HUES48 (cell line): ENCODE measurements around the gene PRKN.

ENCODE experiments used
- H3K27ac ChIP-seq: one replicate; pipeline ENCODE4 v1.7.0; 2013; ENCODE audit warnings: low read depth, low read length, inconsistent platforms
- H3K27me3 ChIP-seq: 2 replicates; pipeline ENCODE4 v1.6.1; 2013; ENCODE audit warnings: mild to moderate bottlenecking, low read length; ENCODE audit not compliant: control insufficient read depth, insufficient read depth
- H3K36me3 ChIP-seq: 2 replicates; pipeline ENCODE4 v1.6.1; 2013; ENCODE audit warnings: low read length; ENCODE audit not compliant: control insufficient read depth, insufficient read depth
- H3K4me1 ChIP-seq: 2 replicates; pipeline ENCODE4 v1.6.1; 2013; ENCODE audit warnings: mild to moderate bottlenecking, low read length; ENCODE audit not compliant: control insufficient read depth, insufficient read depth
- H3K4me3 ChIP-seq: 2 replicates; pipeline ENCODE4 v1.5.1; 2013; ENCODE audit warnings: mild to moderate bottlenecking, low read depth, low read length
- H3K9ac ChIP-seq: 2 replicates; pipeline ENCODE4 v1.6.1; 2013; ENCODE audit warnings: mild to moderate bottlenecking, low read depth, low read length, moderate library complexity
- H3K9me3 ChIP-seq: 2 replicates; pipeline ENCODE4 v1.6.1; 2013; ENCODE audit warnings: low read length; ENCODE audit not compliant: control insufficient read depth, insufficient read depth

The PRKN gene

DNA sequence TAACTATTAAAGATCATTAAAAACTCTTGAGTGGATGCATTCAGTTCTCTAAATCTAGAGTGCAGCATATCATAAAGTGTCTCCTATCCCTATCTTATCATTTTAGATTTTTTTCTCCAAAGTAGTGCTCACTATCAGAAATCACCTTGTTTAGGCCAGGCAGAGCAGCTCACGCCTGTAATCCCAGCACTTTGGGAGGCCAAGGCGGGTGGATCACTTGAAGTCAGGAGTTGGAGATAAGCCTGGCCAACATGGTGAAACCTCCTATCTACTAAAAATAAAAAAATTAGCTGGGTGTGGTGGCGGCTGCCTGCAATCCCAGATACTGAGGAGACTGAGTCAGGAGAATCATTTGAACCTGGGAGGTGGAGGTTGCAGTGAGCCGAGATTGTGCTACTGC, 368.9 kb downstream of the PRKN start:
- Histone ChIP-seq H3K27ac (no peak overlapping the region), H3K27me3 (no peaks in the 10 kb centered on the region), H3K36me3 (no peaks in the 10 kb centered on the region), H3K4me3 (no peak overlapping the region), H3K9me3 (no peaks in the 10 kb centered on the region), H3K4me1 (peaks cover 1% of the 10 kb centered on the region; the same call in 1 of the 2 replicates), H3K9ac (no peak overlapping the region)

- H3K4me1 ChIP-seq = peaks cover 10% of the 10 kb centered on the region
- H3K27me3 ChIP-seq = no peaks in the 10 kb centered on the region
- H3K9me3 ChIP-seq = no peaks in the 10 kb centered on the region
- no peaks in the 10 kb centered on the region for H3K36me3 ChIP-seq
- H3K9ac ChIP-seq = no peak overlapping the region
- no peak overlapping the region for H3K4me3 ChIP-seq
- H3K27ac ChIP-seq = no peak overlapping the region
Measured at GRCh38 chr6:162345051-162345511, 382.5 kb downstream of the PRKN start.

DNA sequence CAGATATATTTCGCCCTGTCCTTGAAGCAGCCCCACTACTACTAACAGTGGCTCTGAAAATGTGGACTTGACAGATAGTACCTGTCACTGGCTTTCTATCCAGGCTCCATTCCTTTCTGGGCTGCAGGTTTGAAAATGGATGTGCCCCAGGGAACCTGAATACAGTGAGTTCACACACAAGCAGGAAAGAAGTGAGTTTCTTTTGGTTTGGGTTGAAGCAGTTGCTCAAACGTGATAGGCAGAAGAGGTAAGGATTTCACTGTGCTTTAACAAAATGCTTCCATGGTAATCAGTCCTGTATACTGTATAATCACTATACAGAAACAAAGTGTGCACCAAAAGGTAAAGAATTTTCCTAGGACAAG, 382.9 kb downstream of the PRKN start:
- Histone ChIP-seq H3K27ac (no peak overlapping the region), H3K27me3 (no peaks in the 10 kb centered on the region), H3K9ac (no peak overlapping the region), H3K4me3 (no peak overlapping the region), H3K36me3 (no peaks in the 10 kb centered on the region), H3K4me1 (peaks cover 10% of the 10 kb centered on the region), H3K9me3 (no peaks in the 10 kb centered on the region)

GRCh38 chr6:162343936-162344645, 383.5 kb downstream of the PRKN start:
- H3K4me1 ChIP-seq = peaks cover 10% of the 10 kb centered on the region
- no peak overlapping the region for H3K9ac ChIP-seq
- no peaks in the 10 kb centered on the region for H3K36me3 ChIP-seq
- no peaks in the 10 kb centered on the region for H3K27me3 ChIP-seq
- H3K4me3 ChIP-seq = no peak overlapping the region
- no peaks in the 10 kb centered on the region for H3K9me3 ChIP-seq
- H3K27ac ChIP-seq = no peak overlapping the region

DNA sequence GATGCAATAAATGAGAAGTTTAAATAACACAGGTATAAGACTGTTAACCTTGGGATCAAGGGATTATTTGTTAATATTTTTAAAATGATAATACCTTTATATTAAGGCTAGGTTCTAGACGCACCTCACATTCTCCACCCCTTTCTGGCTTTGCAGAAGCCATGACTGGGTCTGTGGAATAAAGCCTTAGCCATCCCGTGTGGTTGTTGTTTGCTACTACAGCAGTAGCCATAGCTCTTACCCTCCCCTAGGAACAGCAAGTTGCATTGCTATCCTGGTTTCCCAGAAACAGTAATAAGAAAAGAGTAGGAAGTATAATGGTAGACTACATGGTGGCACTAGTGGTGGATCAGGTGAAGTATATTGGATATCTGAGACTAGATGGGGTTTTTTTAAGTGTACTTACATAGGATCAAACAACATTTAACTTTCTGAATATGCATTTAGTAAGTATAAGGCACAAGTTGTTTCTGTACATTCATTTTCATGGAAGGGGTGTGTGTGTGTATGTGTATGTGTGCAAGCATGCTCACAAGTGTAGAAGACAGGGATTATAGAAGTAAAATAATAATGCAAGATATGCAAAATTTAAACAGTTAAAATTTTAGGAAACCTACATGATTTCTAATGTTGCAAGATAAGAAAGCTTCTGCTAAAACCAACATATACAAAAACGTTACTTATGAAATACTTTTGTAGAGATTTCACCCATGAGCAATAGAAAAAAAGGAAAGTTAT, 384.2 kb downstream of the PRKN start:
- Histone ChIP-seq H3K27me3 (no peaks in the 10 kb centered on the region), H3K9ac (no peak overlapping the region), H3K9me3 (no peaks in the 10 kb centered on the region), H3K36me3 (no peaks in the 10 kb centered on the region), H3K4me1 (peaks cover 10% of the 10 kb centered on the region), H3K27ac (no peak overlapping the region), H3K4me3 (no peak overlapping the region)

DNA sequence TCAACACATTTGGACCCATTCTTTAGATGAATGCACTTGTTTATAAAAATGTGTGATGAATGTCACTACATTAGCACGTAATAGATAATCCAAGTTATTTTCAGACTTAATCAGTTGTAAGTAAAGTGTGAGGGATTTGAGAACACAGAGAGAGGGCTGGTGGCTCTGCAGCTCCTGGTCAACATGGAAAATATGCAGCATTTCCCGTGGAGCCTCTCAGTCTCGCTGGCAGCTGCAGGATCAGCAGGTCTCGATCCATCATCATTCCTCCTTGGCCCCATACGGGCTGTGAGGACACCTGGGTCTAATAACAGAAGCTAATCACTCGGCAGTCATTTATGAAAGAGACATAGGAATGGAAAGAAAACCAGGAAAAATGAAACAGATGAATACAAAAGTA, 390.2 kb downstream of the PRKN start:
- Histone ChIP-seq H3K9me3 (0 out of 2 replicates have a peak, but pooled peaks cover 2% of the 10 kb centered on the region), H3K9ac (no peak overlapping the region), H3K27me3 (no peaks in the 10 kb centered on the region), H3K36me3 (no peaks in the 10 kb centered on the region), H3K4me1 (no peaks in the 10 kb centered on the region), H3K4me3 (no peak overlapping the region), H3K27ac (no peak overlapping the region)

DNA sequence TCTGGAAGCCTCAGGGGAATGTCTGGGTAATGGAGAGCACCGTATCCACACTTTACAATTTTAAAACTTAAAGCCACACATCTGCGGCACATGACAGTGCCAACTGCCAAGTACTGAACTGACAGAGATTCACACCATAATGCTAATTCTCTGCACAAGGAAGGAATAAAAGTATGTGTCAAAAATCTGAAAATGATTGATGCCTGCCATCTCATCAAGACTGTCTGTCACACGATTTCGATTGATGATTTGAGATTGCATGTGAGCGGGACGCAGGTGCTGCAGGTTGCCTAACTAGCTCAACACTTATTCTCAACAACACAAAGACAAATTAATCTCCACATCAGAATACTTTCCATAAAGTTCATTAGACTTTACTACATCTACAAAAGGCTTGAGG, 391.2 kb downstream of the PRKN start:
- Histone ChIP-seq H3K27ac (no peak overlapping the region), H3K27me3 (no peaks in the 10 kb centered on the region), H3K4me3 (no peak overlapping the region), H3K36me3 (no peaks in the 10 kb centered on the region), H3K4me1 (no peaks in the 10 kb centered on the region), H3K9ac (no peak overlapping the region), H3K9me3 (0 out of 2 replicates have a peak, but pooled peaks cover 2% of the 10 kb centered on the region)

DNA sequence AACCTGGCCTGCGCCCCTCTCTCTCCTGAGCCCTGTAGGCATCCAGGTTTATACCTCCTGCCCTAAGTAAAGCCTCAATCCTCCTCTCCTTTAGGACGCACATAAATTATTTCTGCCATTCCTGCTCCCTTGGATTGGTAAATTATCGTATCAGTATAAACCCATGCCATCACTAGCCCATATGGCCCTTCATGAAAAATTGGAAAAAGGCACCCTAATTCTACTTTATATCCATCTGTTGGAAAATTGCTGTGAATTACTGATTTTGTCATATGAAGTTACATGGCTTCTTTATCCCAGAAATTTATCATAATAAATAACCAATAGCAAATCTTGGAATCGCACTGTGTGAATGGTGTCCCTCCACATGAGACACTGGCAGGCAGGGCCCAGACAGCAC, 395.2 kb downstream of the PRKN start:
- Histone ChIP-seq H3K9me3 (no peaks in the 10 kb centered on the region), H3K36me3 (no peaks in the 10 kb centered on the region), H3K27ac (no peak overlapping the region), H3K9ac (no peak overlapping the region), H3K4me1 (no peaks in the 10 kb centered on the region), H3K27me3 (no peaks in the 10 kb centered on the region), H3K4me3 (no peak overlapping the region)

GRCh38 chr6:162331911-162332310, 395.7 kb downstream of the PRKN start:
- H3K9ac ChIP-seq = no peak overlapping the region
- no peaks in the 10 kb centered on the region for H3K27me3 ChIP-seq
- H3K4me3 ChIP-seq = no peak overlapping the region
- H3K36me3 ChIP-seq = no peaks in the 10 kb centered on the region
- no peaks in the 10 kb centered on the region for H3K4me1 ChIP-seq
- H3K27ac ChIP-seq = no peak overlapping the region
- no peaks in the 10 kb centered on the region for H3K9me3 ChIP-seq

- Histone ChIP-seq H3K36me3 (no peaks in the 10 kb centered on the region), H3K9me3 (peaks cover 15% of the 10 kb centered on the region), H3K4me1 (no peaks in the 10 kb centered on the region), H3K27ac (no peak overlapping the region), H3K4me3 (no peak overlapping the region), H3K9ac (no peak overlapping the region), H3K27me3 (no peaks in the 10 kb centered on the region)
Measured at GRCh38 chr6:162325826-162326225, 401.7 kb downstream of the PRKN start.

- H3K27ac ChIP-seq = no peak overlapping the region
- no peaks in the 10 kb centered on the region for H3K4me1 ChIP-seq
- H3K9ac ChIP-seq = no peak overlapping the region
- peaks cover 15% of the 10 kb centered on the region for H3K9me3 ChIP-seq
- no peaks in the 10 kb centered on the region for H3K27me3 ChIP-seq
- H3K36me3 ChIP-seq = no peaks in the 10 kb centered on the region
- no peak overlapping the region for H3K4me3 ChIP-seq
Measured at GRCh38 chr6:162325051-162325450, 402.5 kb downstream of the PRKN start.
